ENCODE measurements around the gene FAM53B. TPM values are rescaled to one million over a fixed set of nuclear protein-coding genes. Genes with fewer than 3 reads are reported as not detected.

The FAM53B gene
- total RNA-seq, 1 donor from 2014 or later, result 41.3 TPM

GRCh38 chr10:124639206-124639605 is 105.0 kb downstream of the FAM53B start:
- Mint-ChIP-seq H3K9me3 (no peaks in the 10 kb centered on the region), H3K27me3 (ENCODE audit: low read depth) (no peaks in the 10 kb centered on the region), H3K27ac (ENCODE audit: unreplicated experiment) (no peak overlapping the region), H3K4me3 (no peak overlapping the region), H3K4me1 (peaks cover 46% of the 10 kb centered on the region), H3K36me3 (ENCODE audit: low read depth) (peaks cover 3% of the 10 kb centered on the region)
- no peak for TF ChIP-seq CTCF (conservative IDR thresholded peaks at IDR 0.05)
- no peak for DNase-seq (ENCODE audit: low read depth, low spot score)

GRCh38 chr10:124637746-124638145 is 106.4 kb downstream of the FAM53B start:
- no peak for DNase-seq (ENCODE audit: low read depth, low spot score)
- no peak overlapping the region for H3K4me3 Mint-ChIP-seq
- H3K9me3 Mint-ChIP-seq, result no peaks in the 10 kb centered on the region
- H3K27me3 Mint-ChIP-seq (ENCODE audit: low read depth), result no peaks in the 10 kb centered on the region
- no peak for TF ChIP-seq CTCF (conservative IDR thresholded peaks at IDR 0.05)
- peaks cover 31% of the 10 kb centered on the region for H3K4me1 Mint-ChIP-seq
- H3K36me3 Mint-ChIP-seq (ENCODE audit: low read depth), result peaks cover 6% of the 10 kb centered on the region
- H3K27ac Mint-ChIP-seq (ENCODE audit: unreplicated experiment), result peak overlapping the region; percentile 58

GRCh38 chr10:124637091-124637700 is 107.0 kb downstream of the FAM53B start:
- H3K4me3 Mint-ChIP-seq, result no peak overlapping the region
- H3K36me3 Mint-ChIP-seq (ENCODE audit: low read depth), result peaks cover 6% of the 10 kb centered on the region
- H3K9me3 Mint-ChIP-seq, result no peaks in the 10 kb centered on the region
- TF ChIP-seq CTCF (conservative IDR thresholded peaks at IDR 0.05), result no peak
- no peaks in the 10 kb centered on the region for H3K27me3 Mint-ChIP-seq (ENCODE audit: low read depth)
- peak overlapping the region; percentile 58 for H3K27ac Mint-ChIP-seq (ENCODE audit: unreplicated experiment)
- peaks cover 26% of the 10 kb centered on the region for H3K4me1 Mint-ChIP-seq
- no peak for DNase-seq (ENCODE audit: low read depth, low spot score)

- DNase-seq (ENCODE audit: low read depth, low spot score), result no peak
- peak; percentile 14 for TF ChIP-seq CTCF (conservative IDR thresholded peaks at IDR 0.05)
- Mint-ChIP-seq H3K9me3 (no peaks in the 10 kb centered on the region), H3K27me3 (ENCODE audit: low read depth) (no peaks in the 10 kb centered on the region), H3K36me3 (ENCODE audit: low read depth) (peaks cover 6% of the 10 kb centered on the region), H3K4me3 (no peak overlapping the region), H3K4me1 (peaks cover 19% of the 10 kb centered on the region), H3K27ac (ENCODE audit: unreplicated experiment) (peak overlapping the region; percentile 81)
Observed at GRCh38 chr10:124636271-124636995, 107.7 kb downstream of the FAM53B start.

- Mint-ChIP-seq H3K4me1 (peaks cover 9% of the 10 kb centered on the region), H3K4me3 (no peak overlapping the region), H3K9me3 (no peaks in the 10 kb centered on the region), H3K36me3 (ENCODE audit: low read depth) (peaks cover 6% of the 10 kb centered on the region), H3K27me3 (ENCODE audit: low read depth) (no peaks in the 10 kb centered on the region), H3K27ac (ENCODE audit: unreplicated experiment) (peak overlapping the region; percentile 88)
- no peak for TF ChIP-seq CTCF (conservative IDR thresholded peaks at IDR 0.05)
- no peak for DNase-seq (ENCODE audit: low read depth, low spot score)
Observed at GRCh38 chr10:124632566-124632965, 111.6 kb downstream of the FAM53B start.
